K562 (cell line): ENCODE results near the gene AP3M1. TPM values are rescaled to one million over a fixed set of nuclear protein-coding genes. Genes with fewer than 3 reads are reported as not detected.

Source experiments
- IRF2 ChIP-seq: sonication (generic); formaldehyde crosslinking; IDR thresholded peaks from 2 replicates; pipeline ENCODE4 v1.8.1; 2022; ENCODE audit warnings: mild to moderate bottlenecking, missing genetic modification reagents
- KDM4B ChIP-seq, 2 experiments: fragments of 450-650 bp in 1 of 2; sonication (generic) in 1 of 2; IDR thresholded peaks; 2 replicates each; pipeline ENCODE4 v1.6.1; 2016 to 2017; ENCODE audit warnings: borderline replicate concordance in 2 of 2, antibody characterized with exemption in 1 of 2, low read depth in 1 of 2, mild to moderate bottlenecking in 1 of 2
- KLF13 ChIP-seq: fragments of 450-650 bp; IDR thresholded peaks from 2 replicates; pipeline ENCODE4 v1.6.1; 2016; ENCODE audit warnings: missing genetic modification characterization, low read depth, mild to moderate bottlenecking, missing compliant biosample characterization, moderate library complexity, borderline replicate concordance
- KLF16 ChIP-seq: IDR thresholded peaks from 2 replicates; pipeline ENCODE4 v1.6.1; 2016; ENCODE audit warnings: antibody characterized with exemption
- MEIS2 ChIP-seq: fragments of 450-650 bp; IDR thresholded peaks from 2 replicates; pipeline ENCODE4 v1.6.1; 2014; ENCODE audit warnings: mild to moderate bottlenecking; ENCODE audit not compliant: partially characterized antibody
- NFYB ChIP-seq: IDR thresholded peaks from 2 replicates; pipeline ENCODE4 v1.6.1; 2011; ENCODE audit warnings: mild to moderate bottlenecking, moderate library complexity; ENCODE audit not compliant: insufficient read length; ENCODE audit errors: extremely low read depth
- RBM22 ChIP-seq: fragments of 200-400 bp; formaldehyde crosslinking; IDR thresholded peaks from 2 replicates; pipeline ENCODE4 v1.6.1; 2018; ENCODE audit warnings: low read length, low read depth; ENCODE audit not compliant: poor library complexity, severe bottlenecking
- REST ChIP-seq, 2 experiments: fragments of 450-650 bp; formaldehyde crosslinking in 1 of 2; IDR thresholded peaks; 2 replicates each; pipeline versions ENCODE4 v1.4.0 to v1.6.1; 2014 to 2020; ENCODE audit warnings: mild to moderate bottlenecking in 2 of 2, borderline replicate concordance in 1 of 2, low read depth in 1 of 2
- SIRT6 ChIP-seq: IDR thresholded peaks from one replicate; pipeline ENCODE4 v1.6.1; 2012; ENCODE audit warnings: low read depth, mild to moderate bottlenecking, control low read depth, inconsistent platforms, low read length, moderate library complexity
- SMAD1 ChIP-seq: fragments of 150-350 bp; IDR thresholded peaks from 2 replicates; pipeline ENCODE4 v1.6.1; 2014; ENCODE audit warnings: low read length, low read depth; ENCODE audit not compliant: partially characterized antibody
- SRSF1 ChIP-seq: fragments of 200-400 bp; formaldehyde crosslinking; IDR thresholded peaks from 2 replicates; pipeline ENCODE4 v1.6.1; 2017; ENCODE audit warnings: mild to moderate bottlenecking, low read depth, low read length, moderate library complexity
- TAF9B ChIP-seq: fragments of 450-650 bp; IDR thresholded peaks from 2 replicates; pipeline ENCODE4 v1.6.1; 2018; ENCODE audit warnings: mild to moderate bottlenecking; ENCODE audit not compliant: partially characterized antibody
- ZBED1 ChIP-seq: IDR thresholded peaks from 2 replicates; pipeline ENCODE4 v1.6.1; 2014
- ZBTB2 ChIP-seq: fragments of 450-650 bp; IDR thresholded peaks from 2 replicates; pipeline ENCODE4 v1.6.1; 2016; ENCODE audit warnings: antibody characterized with exemption
- ZBTB43 ChIP-seq: sonication (generic); formaldehyde crosslinking; IDR thresholded peaks from 2 replicates; pipeline ENCODE4 v1.8.0; 2023; ENCODE audit warnings: mild to moderate bottlenecking, missing genetic modification reagents
- ZNF23 ChIP-seq: fragments of 250-450 bp; sonication (Bioruptor Pico); IDR thresholded peaks from 2 replicates; pipeline ENCODE4 v1.4.0; 2020; ENCODE audit warnings: mild to moderate bottlenecking
- polyA plus RNA-seq, 8 experiments: library from polyadenylated mRNA; depleted of rRNA in 4 of 8; stranded (reverse) in 5 of 8; unstranded in 3 of 8; fragments of >200 nt; fragmentation: Nextera tagmentation in 2 of 8; fragmentation: Illumina TruSeq in 1 of 8; extraction: Ambion mirVana in 2 of 8; extraction: Trizol in 1 of 8; gene quantifications; 2 replicates each; pipeline versions ENCODE4 v1.2.1 to v1.2.3, GENCODE V29; 2011 to 2014; ENCODE audit warnings: inconsistent platforms in 1 of 8, missing spikeins in 1 of 8
- total RNA-seq, 7 experiments: library from RNA; depleted of rRNA in 6 of 7; stranded (reverse); fragments of >200 nt in 6 of 7; fragmentation: Illumina TruSeq in 2 of 7; extraction: Trizol in 2 of 7; gene quantifications; 2 replicates each; pipeline versions ENCODE4 v1.2.1 to v1.2.3, GENCODE V29; 2011 to 2021; ENCODE audit warnings: low replicate concordance in 1 of 7

The AP3M1 gene
- total and polyA plus RNA-seq, 9 of the 15 experiments (the other 6 are each of a cell fraction or from before 2014, with no cell fraction given), result 44.3 to 135 (median 67.6) TPM

- TF ChIP-seq MEIS2 (no peak), TAF9B (peak; percentile 77), SIRT6 (no peak), ZBED1 (no peak), KLF16 (no peak), SRSF1 (no peak), KLF13 (tag) (no peak), NFYB (no peak), KDM4B (IDR thresholded peaks at IDR 0.05; ENCODE audit: borderline replicate concordance in 2 of 2, low read depth in 1 of 2) (no peak), IRF2 (CRISPR knock-in tag) (no peak), ZBTB43 (CRISPR knock-in tag) (no peak), REST (IDR thresholded peaks at IDR 0.05; ENCODE audit: borderline replicate concordance) (no peak), REST (CRISPR knock-in tag; IDR thresholded peaks at IDR 0.05; ENCODE audit: low read depth) (peak; percentile 72; the same call in 1 of the 2 replicates), ZNF23 (CRISPR knock-in tag) (no peak), ZBTB2 (no peak), RBM22 (no peak), SMAD1 (no peak)
These were observed at the start of gene AP3M1 (continued) for GRCh38 chr10:74150204-74150989.
